CD4-positive, alpha-beta T cell treated with Interleukin-17A for 1 hour (primary cell): ENCODE results near the gene ARHGAP12.
"Not testable (repeated sequence)": the region's sequence is repeated elsewhere in the genome, so short reads cannot be mapped to it uniquely, and the experiment has no call there.

ENCODE experiments used
- DNase-seq: peaks from one replicate; pipeline ENCODE4 v3.0.0-alpha.2; 2020

The ARHGAP12 gene

GRCh38 chr10:31816318-31816717, 112.3 kb downstream of the ARHGAP12 start:
- DNase-seq = no peak

GRCh38 chr10:31808258-31809218, 120.1 kb downstream of the ARHGAP12 start:
- peak; percentile 70 for DNase-seq

- DNase-seq = no peak
Observed at GRCh38 chr10:31804352-31804810, 124.2 kb downstream of the ARHGAP12 start.

GRCh38 chr10:31803606-31804351, 124.9 kb downstream of the ARHGAP12 start:
- no peak for DNase-seq

- no peak for DNase-seq
Observed at GRCh38 chr10:31799181-31799580, 129.4 kb downstream of the ARHGAP12 start.

GRCh38 chr10:31792745-31793144, 135.9 kb downstream of the ARHGAP12 start:
- DNase-seq = no peak

- peak; percentile 39 for DNase-seq
Observed at GRCh38 chr10:31789555-31789954, 139.1 kb downstream of the ARHGAP12 start.

- DNase-seq = no peak
Observed at GRCh38 chr10:31782701-31783100, 145.9 kb downstream of the ARHGAP12 start.

- no peak for DNase-seq
Observed at GRCh38 chr10:31780717-31781116, 147.9 kb downstream of the ARHGAP12 start.

GRCh38 chr10:31778627-31779026, 150.0 kb downstream of the ARHGAP12 start:
- no peak for DNase-seq

GRCh38 chr10:31776159-31776558, 152.5 kb downstream of the ARHGAP12 start:
- DNase-seq = no peak

GRCh38 chr10:31774928-31775650, 153.5 kb downstream of the ARHGAP12 start:
- DNase-seq = no peak

GRCh38 chr10:31774299-31774900, 154.2 kb downstream of the ARHGAP12 start:
- no peak for DNase-seq

GRCh38 chr10:31773749-31774298, 154.8 kb downstream of the ARHGAP12 start:
- no peak for DNase-seq

GRCh38 chr10:31771331-31771831, 157.2 kb downstream of the ARHGAP12 start:
- no peak for DNase-seq

- DNase-seq = peak; percentile 63
Observed at GRCh38 chr10:31770307-31770902, 158.2 kb downstream of the ARHGAP12 start.

GRCh38 chr10:31769564-31769963, 159.1 kb downstream of the ARHGAP12 start:
- DNase-seq = no peak

- DNase-seq = not testable (repeated sequence)
Observed at GRCh38 chr10:31768935-31769334, 159.7 kb downstream of the ARHGAP12 start.

- DNase-seq = no peak
Observed at GRCh38 chr10:31768467-31768866, 160.2 kb downstream of the ARHGAP12 start.

- DNase-seq = no peak
Observed at GRCh38 chr10:31765541-31765940, 163.1 kb downstream of the ARHGAP12 start.

GRCh38 chr10:31762316-31762715, 166.3 kb downstream of the ARHGAP12 start:
- DNase-seq = no peak

GRCh38 chr10:31761156-31761555, 167.5 kb downstream of the ARHGAP12 start:
- DNase-seq = no peak
